ENCODE measurements around the gene BSPRY. TPM values are rescaled to one million over a fixed set of nuclear protein-coding genes. Genes with fewer than 3 reads are reported as not detected.

The BSPRY gene
- total RNA-seq, 1 donor from 2014 or later = not detected

DNA sequence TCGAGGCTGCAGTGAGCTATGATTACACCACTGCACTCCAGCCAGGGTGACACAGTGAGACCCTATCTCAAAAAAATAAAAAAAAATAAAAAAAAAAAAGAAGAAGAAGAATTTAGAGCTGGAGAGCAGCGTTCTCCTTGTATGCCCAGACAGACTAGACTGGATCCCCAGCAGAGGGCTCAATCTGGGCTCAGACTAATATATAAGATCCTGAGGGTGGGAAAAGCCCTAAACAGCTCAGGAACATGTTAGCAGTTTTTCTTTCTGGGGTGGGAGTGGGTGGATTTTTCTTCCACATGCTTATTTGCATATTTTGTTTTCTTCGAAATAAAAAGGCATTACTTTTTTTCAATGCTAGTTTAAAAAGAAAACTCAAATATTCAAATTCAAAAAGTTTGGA is 904 bp upstream of the BSPRY start:
- H3K27me3 Mint-ChIP-seq (ENCODE audit: low read depth) = peaks cover 37% of the 10 kb centered on the region
- peaks cover 17% of the 10 kb centered on the region for H3K4me1 Mint-ChIP-seq (ENCODE audit: low read depth)
- TF ChIP-seq, protein P1, sequence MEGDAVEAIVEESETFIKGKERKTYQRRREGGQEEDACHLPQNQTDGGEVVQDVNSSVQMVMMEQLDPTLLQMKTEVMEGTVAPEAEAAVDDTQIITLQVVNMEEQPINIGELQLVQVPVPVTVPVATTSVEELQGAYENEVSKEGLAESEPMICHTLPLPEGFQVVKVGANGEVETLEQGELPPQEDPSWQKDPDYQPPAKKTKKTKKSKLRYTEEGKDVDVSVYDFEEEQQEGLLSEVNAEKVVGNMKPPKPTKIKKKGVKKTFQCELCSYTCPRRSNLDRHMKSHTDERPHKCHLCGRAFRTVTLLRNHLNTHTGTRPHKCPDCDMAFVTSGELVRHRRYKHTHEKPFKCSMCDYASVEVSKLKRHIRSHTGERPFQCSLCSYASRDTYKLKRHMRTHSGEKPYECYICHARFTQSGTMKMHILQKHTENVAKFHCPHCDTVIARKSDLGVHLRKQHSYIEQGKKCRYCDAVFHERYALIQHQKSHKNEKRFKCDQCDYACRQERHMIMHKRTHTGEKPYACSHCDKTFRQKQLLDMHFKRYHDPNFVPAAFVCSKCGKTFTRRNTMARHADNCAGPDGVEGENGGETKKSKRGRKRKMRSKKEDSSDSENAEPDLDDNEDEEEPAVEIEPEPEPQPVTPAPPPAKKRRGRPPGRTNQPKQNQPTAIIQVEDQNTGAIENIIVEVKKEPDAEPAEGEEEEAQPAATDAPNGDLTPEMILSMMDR (IDR thresholded peaks at IDR 0.05) = no peak
- no peak overlapping the region for H3K4me3 Mint-ChIP-seq (ENCODE audit: unreplicated experiment)
- no peak for DNase-seq (ENCODE audit: low spot score)
- peaks cover 2% of the 10 kb centered on the region for H3K36me3 Mint-ChIP-seq (ENCODE audit: low read depth)
- no peak overlapping the region for H3K27ac Mint-ChIP-seq (ENCODE audit: unreplicated experiment)
- H3K9me3 Mint-ChIP-seq (ENCODE audit: low read depth) = no peaks in the 10 kb centered on the region

GRCh38 chr9:113349066-113349444 is 286 bp upstream of the BSPRY start:
- peaks cover 41% of the 10 kb centered on the region for H3K27me3 Mint-ChIP-seq (ENCODE audit: low read depth)
- peaks cover 10% of the 10 kb centered on the region for H3K4me1 Mint-ChIP-seq (ENCODE audit: low read depth)
- TF ChIP-seq, protein P1 (IDR thresholded peaks at IDR 0.05) = no peak
- H3K36me3 Mint-ChIP-seq (ENCODE audit: low read depth) = peaks cover 2% of the 10 kb centered on the region
- DNase-seq (ENCODE audit: low spot score) = no peak
- H3K4me3 Mint-ChIP-seq (ENCODE audit: unreplicated experiment) = peak overlapping the region; percentile 53
- H3K9me3 Mint-ChIP-seq (ENCODE audit: low read depth) = no peaks in the 10 kb centered on the region
- no peak overlapping the region for H3K27ac Mint-ChIP-seq (ENCODE audit: unreplicated experiment)

DNA sequence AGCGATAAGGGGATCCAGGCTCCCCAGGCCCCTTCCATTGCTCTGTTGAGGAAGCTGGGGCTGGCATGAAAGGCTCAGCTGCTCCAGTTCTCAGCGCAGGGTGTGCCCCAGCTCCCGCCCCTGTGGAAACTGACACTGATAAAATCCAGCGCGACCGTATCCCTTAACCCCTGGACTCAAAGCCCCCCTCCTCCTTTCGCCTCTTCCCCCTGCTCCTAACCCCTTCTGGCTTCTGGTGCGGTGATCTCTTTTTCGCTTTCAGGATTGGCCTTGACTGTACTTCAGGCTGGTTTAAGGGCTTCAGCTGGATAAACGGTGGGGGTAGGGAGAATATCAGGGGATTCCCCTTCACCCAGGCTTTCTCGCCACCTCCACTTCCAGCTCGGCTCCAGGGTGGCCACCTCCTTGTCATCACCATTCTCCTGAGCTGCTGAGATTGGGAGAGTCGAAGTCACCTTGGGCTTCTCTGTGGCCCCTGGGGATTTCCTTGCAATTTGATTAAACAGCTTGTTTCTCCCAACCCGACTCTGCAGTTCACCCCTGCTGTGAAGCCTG is 843 bp downstream of the BSPRY start:
- H3K4me1 Mint-ChIP-seq (ENCODE audit: low read depth) = peaks cover 6% of the 10 kb centered on the region
- peak overlapping the region; percentile 61 for H3K4me3 Mint-ChIP-seq (ENCODE audit: unreplicated experiment)
- H3K36me3 Mint-ChIP-seq (ENCODE audit: low read depth) = peaks cover 2% of the 10 kb centered on the region
- peaks cover 49% of the 10 kb centered on the region for H3K27me3 Mint-ChIP-seq (ENCODE audit: low read depth)
- no peak overlapping the region for H3K27ac Mint-ChIP-seq (ENCODE audit: unreplicated experiment)
- DNase-seq (ENCODE audit: low spot score) = no peak
- TF ChIP-seq, protein P1 (IDR thresholded peaks at IDR 0.05) = no peak
- no peaks in the 10 kb centered on the region for H3K9me3 Mint-ChIP-seq (ENCODE audit: low read depth)

GRCh38 chr9:113350937-113351336 is 1.6 kb downstream of the BSPRY start:
- no peak overlapping the region for H3K27ac Mint-ChIP-seq (ENCODE audit: unreplicated experiment)
- H3K36me3 Mint-ChIP-seq (ENCODE audit: low read depth) = peaks cover 2% of the 10 kb centered on the region
- peaks cover 6% of the 10 kb centered on the region for H3K4me1 Mint-ChIP-seq (ENCODE audit: low read depth)
- no peaks in the 10 kb centered on the region for H3K9me3 Mint-ChIP-seq (ENCODE audit: low read depth)
- DNase-seq (ENCODE audit: low spot score) = no peak
- no peak overlapping the region for H3K4me3 Mint-ChIP-seq (ENCODE audit: unreplicated experiment)
- peaks cover 50% of the 10 kb centered on the region for H3K27me3 Mint-ChIP-seq (ENCODE audit: low read depth)
- TF ChIP-seq, protein P1 (IDR thresholded peaks at IDR 0.05) = no peak

DNA sequence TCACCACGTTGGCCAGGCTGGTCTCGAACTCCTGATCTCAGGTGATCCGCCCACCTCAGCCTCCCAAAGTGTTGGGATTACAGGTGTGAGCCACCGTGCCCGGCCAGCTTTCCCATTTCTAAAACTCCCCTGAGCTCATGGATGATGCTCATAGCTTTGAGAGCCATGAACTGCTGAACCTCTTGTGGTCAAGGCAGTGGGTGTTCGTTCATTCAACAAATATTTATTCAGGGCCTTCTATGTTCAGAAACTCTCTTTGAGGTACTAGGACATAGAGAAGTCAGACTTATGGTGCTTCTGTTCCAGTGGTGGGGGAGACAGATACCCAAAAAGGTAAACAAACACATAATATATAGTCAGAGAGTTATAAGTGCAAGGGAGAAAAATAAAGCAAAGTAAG is 2.7 kb downstream of the BSPRY start:
- TF ChIP-seq, protein P1 (IDR thresholded peaks at IDR 0.05) = no peak
- Mint-ChIP-seq H3K4me1 (ENCODE audit: low read depth) (peaks cover 6% of the 10 kb centered on the region), H3K9me3 (ENCODE audit: low read depth) (no peaks in the 10 kb centered on the region), H3K4me3 (ENCODE audit: unreplicated experiment) (no peak overlapping the region), H3K27me3 (ENCODE audit: low read depth) (peaks cover 61% of the 10 kb centered on the region), H3K27ac (ENCODE audit: unreplicated experiment) (no peak overlapping the region), H3K36me3 (ENCODE audit: low read depth) (peaks cover 2% of the 10 kb centered on the region)
- no peak for DNase-seq (ENCODE audit: low spot score)
